NCI-H2196 (cell line): ENCODE data around the gene ROBO3.

Source experiments
- DNase-seq: peaks from one replicate; lab custom pipeline; 2025; ENCODE audit not compliant: unreplicated experiment; lab: John Stamatoyannopoulos, UW

ROBO3 gene

GRCh38 chr11:124891373-124891861, 26.2 kb downstream of the ROBO3 start:
- DNase-seq: no peak

- DNase-seq: no peak
Measured at GRCh38 chr11:124892146-124892545, 26.9 kb downstream of the ROBO3 start.

GRCh38 chr11:124892750-124893454, 27.7 kb downstream of the ROBO3 start:
- no peak for DNase-seq

GRCh38 chr11:124893781-124894401, 28.7 kb downstream of the ROBO3 start:
- no peak for DNase-seq

GRCh38 chr11:124894606-124895430, 29.6 kb downstream of the ROBO3 start:
- no peak for DNase-seq

- DNase-seq: no peak
Measured at GRCh38 chr11:124895471-124895971, 30.3 kb downstream of the ROBO3 start.

- no peak for DNase-seq
Measured at GRCh38 chr11:124896071-124896750, 31.0 kb downstream of the ROBO3 start.

- no peak for DNase-seq
Measured at GRCh38 chr11:124896821-124897391, 31.7 kb downstream of the ROBO3 start.

GRCh38 chr11:124897674-124898262, 32.5 kb downstream of the ROBO3 start, which contains the start of gene ROBO4:
TSS of gene ROBO4 (minus strand) at chr11:124897865. CDS start at chr11:124897795, 70 bp downstream.
- no peak for DNase-seq

GRCh38 chr11:124898263-124898680, 33.0 kb downstream of the ROBO3 start:
- DNase-seq: no peak

- DNase-seq: no peak
Measured at GRCh38 chr11:124898711-124899110, 33.5 kb downstream of the ROBO3 start.

- no peak for DNase-seq
Measured at GRCh38 chr11:124899383-124900145, 34.3 kb downstream of the ROBO3 start.

GRCh38 chr11:124900464-124900863, 35.2 kb downstream of the ROBO3 start:
- DNase-seq: no peak

- no peak for DNase-seq
Measured at GRCh38 chr11:124902616-124903015, 37.4 kb downstream of the ROBO3 start.

GRCh38 chr11:124915541-124916369, 50.5 kb downstream of the ROBO3 start:
- DNase-seq: no peak

GRCh38 chr11:124916370-124916710, 51.1 kb downstream of the ROBO3 start:
- no peak for DNase-seq

- no peak for DNase-seq
Measured at GRCh38 chr11:124917115-124917637, 51.9 kb downstream of the ROBO3 start.

- no peak for DNase-seq
Measured at GRCh38 chr11:124918950-124919349, 53.7 kb downstream of the ROBO3 start, which contains the start of gene HEPN1. TSS of gene HEPN1 (plus strand) at chr11:124919250.
